Neutrophil (primary cell): ENCODE measurements around the gene YWHAB.
"Not testable (repeated sequence)": the region's sequence is repeated elsewhere in the genome, so short reads cannot be mapped to it uniquely, and the experiment has no call there.

Experiments
- H3K27ac ChIP-seq: fragments of 200-600 bp; sonication (generic); 2 replicates; pipeline ENCODE4 v1.5.1; 2016; ENCODE audit warnings: mild to moderate bottlenecking, moderate library complexity
- H3K27me3 ChIP-seq: fragments of 200-600 bp; sonication (generic); 2 replicates; pipeline ENCODE4 v1.6.0; 2016; ENCODE audit warnings: mild to moderate bottlenecking
- H3K36me3 ChIP-seq: fragments of 200-600 bp; sonication (generic); 2 replicates; pipeline ENCODE4 v1.5.1; 2017
- H3K4me1 ChIP-seq, 2 experiments: fragments of 200-600 bp in 1 of 2; sonication (generic) in 1 of 2; 1 replicate in 1 of 2; 2 replicates in 1 of 2; pipeline versions ENCODE4 v1.5.1 to v1.6.1; 2013 to 2016; ENCODE audit warnings: low read depth in 1 of 2, low read length in 1 of 2, mild to moderate bottlenecking in 1 of 2, moderate library complexity in 1 of 2; ENCODE audit not compliant: control insufficient read depth in 1 of 2, insufficient read depth in 1 of 2
- H3K4me3 ChIP-seq, 2 experiments: fragments of 200-600 bp in 1 of 2; sonication (generic) in 1 of 2; 1 replicate in 1 of 2; 2 replicates in 1 of 2; pipeline ENCODE4 v1.5.1; 2013 to 2016; ENCODE audit warnings: low read depth in 1 of 2, low read length in 1 of 2, mild to moderate bottlenecking in 1 of 2, moderate library complexity in 1 of 2
- H3K9me3 ChIP-seq: fragments of 200-600 bp; sonication (generic); 2 replicates; pipeline ENCODE4 v1.5.1; 2016
- CTCF ChIP-seq: fragments of 200-600 bp; sonication (generic); IDR thresholded peaks from 2 replicates; pipeline ENCODE4 v1.5.1; 2016; ENCODE audit warnings: antibody characterized with exemption

Gene YWHAB

GRCh38 chr20:44858606-44859360, 26.7 kb upstream of the YWHAB start:
- TF ChIP-seq CTCF, result no peak
- no peak overlapping the region for H3K27ac ChIP-seq

GRCh38 chr20:44861531-44862006, 23.9 kb upstream of the YWHAB start:
- Histone ChIP-seq H3K9me3 (peaks cover 3% of the 10 kb centered on the region), H3K27ac (no peak overlapping the region), H3K27me3 (peaks cover 10% of the 10 kb centered on the region), H3K4me3 (no peak overlapping the region), H3K36me3 (no peaks in the 10 kb centered on the region), H3K4me1 (no peaks in the 10 kb centered on the region)
- no peak for TF ChIP-seq CTCF

More at GRCh38 chr20:44858606-44859360, 26.7 kb upstream of the YWHAB start:
- Histone ChIP-seq H3K4me1 (no peaks in the 10 kb centered on the region), H3K4me3 (no peak overlapping the region), H3K36me3 (no peaks in the 10 kb centered on the region), H3K27me3 (peaks cover 8% of the 10 kb centered on the region), H3K9me3 (peaks cover 3% of the 10 kb centered on the region)

- H3K27me3 ChIP-seq, result peaks cover 17% of the 10 kb centered on the region
- H3K4me3 ChIP-seq, result no peak overlapping the region
- H3K4me1 ChIP-seq, result peaks cover 0 to 2% of the 10 kb centered on the region in 2 experiments
- TF ChIP-seq CTCF, result no peak
- H3K27ac ChIP-seq, result no peak overlapping the region
- H3K36me3 ChIP-seq, result no peaks in the 10 kb centered on the region
- no peaks in the 10 kb centered on the region for H3K9me3 ChIP-seq
Observed at GRCh38 chr20:44862286-44862685, 23.2 kb upstream of the YWHAB start.

- H3K9me3 ChIP-seq, H3K4me1 ChIP-seq, H3K27ac ChIP-seq, H3K4me3 ChIP-seq, H3K36me3 ChIP-seq: not testable (repeated sequence)
- H3K27me3 ChIP-seq, result peaks cover 26% of the 10 kb centered on the region
Observed at GRCh38 chr20:44863365-44864084, 22.0 kb upstream of the YWHAB start.

- not testable (repeated sequence) for H3K4me3 ChIP-seq, H3K9me3 ChIP-seq, H3K27ac ChIP-seq, H3K36me3 ChIP-seq, H3K4me1 ChIP-seq
- H3K27me3 ChIP-seq, result peaks cover 28% of the 10 kb centered on the region
Observed at GRCh38 chr20:44864493-44864892, 21.0 kb upstream of the YWHAB start.

- Histone ChIP-seq H3K27me3 (peaks cover 28% of the 10 kb centered on the region), H3K36me3 (no peaks in the 10 kb centered on the region), H3K4me3 (no peak overlapping the region), H3K27ac (no peak overlapping the region), H3K9me3 (no peaks in the 10 kb centered on the region), H3K4me1 (peaks cover 0 to 7% of the 10 kb centered on the region in 2 experiments)
- no peak for TF ChIP-seq CTCF
Observed at GRCh38 chr20:44866703-44867335, 18.7 kb upstream of the YWHAB start.
